ENCODE measurements around the gene PKD1L1.

Gene PKD1L1

GRCh38 chr7:47941136-47941844 lies 7.0 kb downstream of the PKD1L1 start:
- DNase-seq (ENCODE audit: insufficient read length) (no peak), FAIRE-seq (no peak)
- no peak for TF ChIP-seq POLR2AphosphoS5 (IDR thresholded peaks at IDR 0.05; ENCODE audit: low read depth, low read length)
- TF ChIP-seq POLR2A (IDR thresholded peaks at IDR 0.05; ENCODE audit: low read depth, low read length): no peak
- no peak for TF ChIP-seq TAF1 (IDR thresholded peaks at IDR 0.05; ENCODE audit: borderline replicate concordance, low read depth, low read length)

- FAIRE-seq: no peak
- no peak for TF ChIP-seq TAF1 (IDR thresholded peaks at IDR 0.05; ENCODE audit: borderline replicate concordance, low read depth, low read length)
- TF ChIP-seq POLR2AphosphoS5 (IDR thresholded peaks at IDR 0.05; ENCODE audit: low read depth, low read length): no peak
- TF ChIP-seq POLR2A (IDR thresholded peaks at IDR 0.05; ENCODE audit: low read depth, low read length): no peak
- DNase-seq (ENCODE audit: insufficient read length): no peak
Measured at GRCh38 chr7:47940088-47941013, 7.9 kb downstream of the PKD1L1 start.

GRCh38 chr7:47939425-47940036 lies 8.7 kb downstream of the PKD1L1 start:
- TF ChIP-seq POLR2A (IDR thresholded peaks at IDR 0.05; ENCODE audit: low read depth, low read length) (no peak), TAF1 (IDR thresholded peaks at IDR 0.05; ENCODE audit: borderline replicate concordance, low read depth, low read length) (no peak), POLR2AphosphoS5 (IDR thresholded peaks at IDR 0.05; ENCODE audit: low read depth, low read length) (no peak)
- no peak for FAIRE-seq
- DNase-seq (ENCODE audit: insufficient read length): no peak

- no peak for DNase-seq (ENCODE audit: insufficient read length)
- TF ChIP-seq POLR2AphosphoS5 (IDR thresholded peaks at IDR 0.05; ENCODE audit: low read depth, low read length) (no peak), POLR2A (IDR thresholded peaks at IDR 0.05; ENCODE audit: low read depth, low read length) (no peak), TAF1 (IDR thresholded peaks at IDR 0.05; ENCODE audit: borderline replicate concordance, low read depth, low read length) (no peak)
- FAIRE-seq: peak; percentile 44
Measured at GRCh38 chr7:47938574-47939165, 9.6 kb downstream of the PKD1L1 start.

GRCh38 chr7:47937711-47938573 lies 10.3 kb downstream of the PKD1L1 start:
- DNase-seq (ENCODE audit: insufficient read length) (peak; percentile 32), FAIRE-seq (no peak)
- no peak for TF ChIP-seq TAF1 (IDR thresholded peaks at IDR 0.05; ENCODE audit: borderline replicate concordance, low read depth, low read length)
- TF ChIP-seq POLR2A (IDR thresholded peaks at IDR 0.05; ENCODE audit: low read depth, low read length): no peak
- TF ChIP-seq POLR2AphosphoS5 (IDR thresholded peaks at IDR 0.05; ENCODE audit: low read depth, low read length): no peak

- FAIRE-seq (peak; percentile 99), DNase-seq (ENCODE audit: insufficient read length) (peak; percentile 79)
- TF ChIP-seq TAF1 (IDR thresholded peaks at IDR 0.05; ENCODE audit: borderline replicate concordance, low read depth, low read length): no peak
- peak; percentile 81; the same call in 1 of the 2 replicates for TF ChIP-seq POLR2AphosphoS5 (IDR thresholded peaks at IDR 0.05; ENCODE audit: low read depth, low read length)
Measured at GRCh38 chr7:47937065-47937687, 11.1 kb downstream of the PKD1L1 start.

GRCh38 chr7:47936323-47936722 lies 11.9 kb downstream of the PKD1L1 start:
- TF ChIP-seq TAF1 (IDR thresholded peaks at IDR 0.05; ENCODE audit: borderline replicate concordance, low read depth, low read length) (no peak), POLR2AphosphoS5 (IDR thresholded peaks at IDR 0.05; ENCODE audit: low read depth, low read length) (no peak), POLR2A (IDR thresholded peaks at IDR 0.05; ENCODE audit: low read depth, low read length) (no peak)
- FAIRE-seq: peak; percentile 83
- no peak for DNase-seq (ENCODE audit: insufficient read length)

- no peak for FAIRE-seq
- TF ChIP-seq POLR2A (IDR thresholded peaks at IDR 0.05; ENCODE audit: low read depth, low read length) (no peak), POLR2AphosphoS5 (IDR thresholded peaks at IDR 0.05; ENCODE audit: low read depth, low read length) (no peak), TAF1 (IDR thresholded peaks at IDR 0.05; ENCODE audit: borderline replicate concordance, low read depth, low read length) (no peak)
Measured at GRCh38 chr7:47935336-47935735, 12.9 kb downstream of the PKD1L1 start.

GRCh38 chr7:47934831-47935230 lies 13.4 kb downstream of the PKD1L1 start:
- TF ChIP-seq POLR2AphosphoS5 (IDR thresholded peaks at IDR 0.05; ENCODE audit: low read depth, low read length) (no peak), POLR2A (IDR thresholded peaks at IDR 0.05; ENCODE audit: low read depth, low read length) (no peak), TAF1 (IDR thresholded peaks at IDR 0.05; ENCODE audit: borderline replicate concordance, low read depth, low read length) (no peak)
- FAIRE-seq: no peak
- DNase-seq (ENCODE audit: insufficient read length): no peak

More at GRCh38 chr7:47935336-47935735, 12.9 kb downstream of the PKD1L1 start:
- no peak for DNase-seq (ENCODE audit: insufficient read length)

- TF ChIP-seq POLR2A (IDR thresholded peaks at IDR 0.05; ENCODE audit: low read depth, low read length): no peak
- TF ChIP-seq POLR2AphosphoS5 (IDR thresholded peaks at IDR 0.05; ENCODE audit: low read depth, low read length): no peak
- no peak for TF ChIP-seq TAF1 (IDR thresholded peaks at IDR 0.05; ENCODE audit: borderline replicate concordance, low read depth, low read length)
- DNase-seq (ENCODE audit: insufficient read length): no peak
- no peak for FAIRE-seq
Measured at GRCh38 chr7:47933215-47933614, 15.1 kb downstream of the PKD1L1 start.
